ENCODE results near the gene SH2D3A.
A peak's percentile ranks its signal among the peaks of the same experiment; 100 is the strongest.
"Not testable (repeated sequence)": the region's sequence is repeated elsewhere in the genome, so short reads cannot be mapped to it uniquely, and the experiment has no call there.

Gene SH2D3A

GRCh38 chr19:6754653-6755463 lies 12.4 kb downstream of the SH2D3A start:
- DNase-seq, result no peak

GRCh38 chr19:6754136-6754535 lies 13.1 kb downstream of the SH2D3A start:
- no peak for DNase-seq

- DNase-seq, result peak; percentile 94
Observed at GRCh38 chr19:6753178-6754031, 13.8 kb downstream of the SH2D3A start.

GRCh38 chr19:6752256-6753177 lies 14.7 kb downstream of the SH2D3A start:
- no peak for DNase-seq

- no peak for DNase-seq
Observed at GRCh38 chr19:6751189-6751588, 16.0 kb downstream of the SH2D3A start.

- DNase-seq, result no peak
Observed at GRCh38 chr19:6750062-6750461, 17.2 kb downstream of the SH2D3A start.

- DNase-seq, result not testable (repeated sequence)
Observed at GRCh38 chr19:6748543-6748942, 18.7 kb downstream of the SH2D3A start.

- no peak for DNase-seq
Observed at GRCh38 chr19:6745965-6746364, 21.3 kb downstream of the SH2D3A start.

GRCh38 chr19:6744381-6745301 lies 22.6 kb downstream of the SH2D3A start:
- DNase-seq, result no peak

GRCh38 chr19:6743714-6744380 lies 23.4 kb downstream of the SH2D3A start:
- DNase-seq, result no peak

- no peak for DNase-seq
Observed at GRCh38 chr19:6743066-6743465, 24.2 kb downstream of the SH2D3A start.

- DNase-seq, result no peak
Observed at GRCh38 chr19:6740589-6741343, 26.5 kb downstream of the SH2D3A start.

GRCh38 chr19:6739883-6740588 lies 27.2 kb downstream of the SH2D3A start:
- peak; percentile 40 for DNase-seq

- DNase-seq, result peak; percentile 84
Observed at GRCh38 chr19:6739390-6739882, 27.8 kb downstream of the SH2D3A start, which contains the start of gene TRIP10. Gene TRIP10 (plus strand): TSS chr19:6739680. CDS start chr19:6739762, 82 bp downstream.

- DNase-seq, result no peak
Observed at GRCh38 chr19:6738787-6739389, 28.3 kb downstream of the SH2D3A start.

GRCh38 chr19:6737873-6738786 lies 29.1 kb downstream of the SH2D3A start:
- DNase-seq, result peak; percentile 88

GRCh38 chr19:6737284-6737872 lies 29.9 kb downstream of the SH2D3A start, which contains the start of gene GPR108:
Gene GPR108 (minus strand): TSS chr19:6737580. CDS start chr19:6737576, 4 bp downstream.
- DNase-seq, result peak; percentile 99

All from OCI-M1 (cell line).